Measurements from ENCODE around the gene ITPKC. TPM values are rescaled to one million over a fixed set of nuclear protein-coding genes. Genes with fewer than 3 reads are reported as not detected.

The ITPKC gene
- total RNA-seq, 1 donor from 2014 or later, result 92.6 TPM

GRCh38 chr19:40685563-40685962 lies 31.3 kb upstream of the ITPKC start:
- no peaks in the 10 kb centered on the region for H3K27me3 ChIP-seq
- H3K4me3 ChIP-seq, result no peak overlapping the region
- H3K4me1 ChIP-seq, result peaks cover 32% of the 10 kb centered on the region
- TF ChIP-seq POLR2AphosphoS5 (IDR thresholded peaks at IDR 0.05; ENCODE audit: insufficient read depth in 1 of 2, low read depth in 1 of 2), result no peak
- TF ChIP-seq CTCF (IDR thresholded peaks at IDR 0.05), result no peak
- TF ChIP-seq POLR2A (IDR thresholded peaks at IDR 0.05), result no peak
- intact Hi-C loops (cut with DNase I), result no loop called here
- DNase-seq (ENCODE audit: extremely low spot score in 2 of 2), result no peak
- no peaks in the 10 kb centered on the region for H3K9me3 ChIP-seq
- H3K27ac ChIP-seq, result no peak overlapping the region
- peaks cover 0 to 49% of the 10 kb centered on the region in 2 donors for H3K36me3 ChIP-seq

- TF ChIP-seq POLR2A (IDR thresholded peaks at IDR 0.05), result no peak
- TF ChIP-seq POLR2AphosphoS5 (IDR thresholded peaks at IDR 0.05; ENCODE audit: insufficient read depth in 1 of 2, low read depth in 1 of 2), result no peak
- TF ChIP-seq CTCF (IDR thresholded peaks at IDR 0.05), result no peak
- Histone ChIP-seq H3K4me3 (peak overlapping the region; percentile 90 to 96), H3K36me3 (peaks cover 0 to 39% of the 10 kb centered on the region in 2 donors), H3K4me1 (peaks cover 45% of the 10 kb centered on the region), H3K9me3 (no peaks in the 10 kb centered on the region), H3K27me3 (no peaks in the 10 kb centered on the region), H3K27ac (peak overlapping the region; percentile 91)
- intact Hi-C loops (cut with DNase I), result no loop called here
- no peak for DNase-seq (ENCODE audit: extremely low spot score in 2 of 2)
These were observed 29.9 kb upstream of the ITPKC start for GRCh38 chr19:40686882-40687524.

- peak overlapping the region; percentile 91 for H3K27ac ChIP-seq
- peaks cover 0 to 34% of the 10 kb centered on the region in 2 donors for H3K36me3 ChIP-seq
- no peaks in the 10 kb centered on the region for H3K9me3 ChIP-seq
- intact Hi-C loops (cut with DNase I), result no loop called here
- H3K4me1 ChIP-seq, result peaks cover 47% of the 10 kb centered on the region
- H3K27me3 ChIP-seq, result no peaks in the 10 kb centered on the region
- TF ChIP-seq POLR2AphosphoS5 (IDR thresholded peaks at IDR 0.05; ENCODE audit: insufficient read depth in 1 of 2, low read depth in 1 of 2) (peak; percentile 28 to 52), CTCF (IDR thresholded peaks at IDR 0.05) (no peak), POLR2A (IDR thresholded peaks at IDR 0.05) (no peak)
- H3K4me3 ChIP-seq, result peak overlapping the region; percentile 90 to 96
- DNase-seq (ENCODE audit: extremely low spot score in 2 of 2), result peak in 1 of 2 donors; percentile 94
These were observed 29.3 kb upstream of the ITPKC start for GRCh38 chr19:40687525-40688016.

- Histone ChIP-seq H3K4me1 (peaks cover 47% of the 10 kb centered on the region), H3K27me3 (no peaks in the 10 kb centered on the region), H3K4me3 (peak overlapping the region; percentile 90 to 96), H3K36me3 (peaks cover 0 to 27% of the 10 kb centered on the region in 2 donors), H3K9me3 (no peaks in the 10 kb centered on the region), H3K27ac (peak overlapping the region; percentile 91)
- TF ChIP-seq CTCF (IDR thresholded peaks at IDR 0.05), result no peak
- TF ChIP-seq POLR2A (IDR thresholded peaks at IDR 0.05), result no peak
- no peak for TF ChIP-seq POLR2AphosphoS5 (IDR thresholded peaks at IDR 0.05; ENCODE audit: insufficient read depth in 1 of 2, low read depth in 1 of 2)
- DNase-seq (ENCODE audit: extremely low spot score in 2 of 2), result no peak
- intact Hi-C loops (cut with DNase I), result no loop called here
These were observed 28.6 kb upstream of the ITPKC start for GRCh38 chr19:40688309-40688708.

GRCh38 chr19:40688987-40689338 lies 27.9 kb upstream of the ITPKC start:
- Histone ChIP-seq H3K27me3 (no peaks in the 10 kb centered on the region), H3K36me3 (peaks cover 0 to 24% of the 10 kb centered on the region in 2 donors), H3K4me3 (peak overlapping the region; percentile 90 to 96), H3K9me3 (no peaks in the 10 kb centered on the region), H3K27ac (peak overlapping the region; percentile 91), H3K4me1 (peaks cover 47% of the 10 kb centered on the region)
- intact Hi-C loops (cut with DNase I), result no loop called here
- TF ChIP-seq CTCF (IDR thresholded peaks at IDR 0.05) (no peak), POLR2AphosphoS5 (IDR thresholded peaks at IDR 0.05; ENCODE audit: insufficient read depth in 1 of 2, low read depth in 1 of 2) (no peak), POLR2A (IDR thresholded peaks at IDR 0.05) (no peak)
- DNase-seq (ENCODE audit: extremely low spot score in 2 of 2), result no peak

Data from vagina (tissue), 2 donors.